ENCODE results near the gene ALKAL2. TPM values are rescaled to one million over a fixed set of nuclear protein-coding genes. Genes with fewer than 3 reads are reported as not detected.

The ALKAL2 gene, protein sequence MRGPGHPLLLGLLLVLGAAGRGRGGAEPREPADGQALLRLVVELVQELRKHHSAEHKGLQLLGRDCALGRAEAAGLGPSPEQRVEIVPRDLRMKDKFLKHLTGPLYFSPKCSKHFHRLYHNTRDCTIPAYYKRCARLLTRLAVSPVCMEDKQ
- 0.13 and 0.22 TPM in 2 replicates for total RNA-seq

DNA sequence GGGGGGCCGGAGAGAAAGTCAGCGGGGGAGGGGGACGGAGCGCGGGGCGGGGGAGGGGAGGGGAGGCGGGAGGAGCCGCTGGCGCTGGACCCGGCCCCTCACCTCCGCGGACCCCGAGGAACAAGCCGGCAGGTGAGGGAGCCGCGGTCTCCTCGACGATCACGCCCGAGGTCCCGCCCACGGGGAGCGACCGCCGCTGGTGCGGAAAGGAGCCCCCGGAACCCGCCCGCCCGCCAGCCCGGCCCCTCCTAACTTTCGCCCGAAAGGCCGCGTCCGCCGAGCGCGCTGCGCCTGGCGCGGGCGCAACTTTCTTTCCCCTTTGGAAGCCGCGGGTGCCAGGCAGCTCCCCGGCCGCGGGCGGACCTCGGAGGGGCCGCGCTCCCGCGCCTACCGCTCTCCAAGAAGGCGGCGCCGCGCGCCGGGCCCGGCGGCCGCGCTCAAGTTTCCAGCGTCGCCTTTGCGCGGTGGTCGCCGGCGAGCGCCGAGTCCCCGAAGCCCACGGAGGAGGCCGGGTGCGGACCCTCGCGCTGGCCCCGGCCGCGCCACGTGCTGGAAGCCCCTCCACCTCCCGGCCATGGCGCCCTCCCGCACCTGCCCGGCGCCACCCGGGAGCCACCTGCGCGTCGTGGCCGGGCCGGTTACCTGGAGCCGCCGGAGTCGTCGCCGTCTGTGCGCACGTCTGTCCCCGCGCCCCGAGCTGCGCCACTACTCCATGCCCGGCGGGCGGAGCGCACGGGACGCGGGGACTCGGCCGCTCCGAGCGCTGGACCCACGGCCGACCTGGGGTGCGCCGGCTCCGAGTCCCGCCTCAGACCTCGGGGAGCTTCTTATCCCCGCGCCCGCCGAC lies at the start of gene ALKAL2:
Gene ALKAL2 (minus strand): TSS at position 181 of the 847 bp plus-strand sequence. CDS start 256 bp downstream, outside the sequence.

DNA sequence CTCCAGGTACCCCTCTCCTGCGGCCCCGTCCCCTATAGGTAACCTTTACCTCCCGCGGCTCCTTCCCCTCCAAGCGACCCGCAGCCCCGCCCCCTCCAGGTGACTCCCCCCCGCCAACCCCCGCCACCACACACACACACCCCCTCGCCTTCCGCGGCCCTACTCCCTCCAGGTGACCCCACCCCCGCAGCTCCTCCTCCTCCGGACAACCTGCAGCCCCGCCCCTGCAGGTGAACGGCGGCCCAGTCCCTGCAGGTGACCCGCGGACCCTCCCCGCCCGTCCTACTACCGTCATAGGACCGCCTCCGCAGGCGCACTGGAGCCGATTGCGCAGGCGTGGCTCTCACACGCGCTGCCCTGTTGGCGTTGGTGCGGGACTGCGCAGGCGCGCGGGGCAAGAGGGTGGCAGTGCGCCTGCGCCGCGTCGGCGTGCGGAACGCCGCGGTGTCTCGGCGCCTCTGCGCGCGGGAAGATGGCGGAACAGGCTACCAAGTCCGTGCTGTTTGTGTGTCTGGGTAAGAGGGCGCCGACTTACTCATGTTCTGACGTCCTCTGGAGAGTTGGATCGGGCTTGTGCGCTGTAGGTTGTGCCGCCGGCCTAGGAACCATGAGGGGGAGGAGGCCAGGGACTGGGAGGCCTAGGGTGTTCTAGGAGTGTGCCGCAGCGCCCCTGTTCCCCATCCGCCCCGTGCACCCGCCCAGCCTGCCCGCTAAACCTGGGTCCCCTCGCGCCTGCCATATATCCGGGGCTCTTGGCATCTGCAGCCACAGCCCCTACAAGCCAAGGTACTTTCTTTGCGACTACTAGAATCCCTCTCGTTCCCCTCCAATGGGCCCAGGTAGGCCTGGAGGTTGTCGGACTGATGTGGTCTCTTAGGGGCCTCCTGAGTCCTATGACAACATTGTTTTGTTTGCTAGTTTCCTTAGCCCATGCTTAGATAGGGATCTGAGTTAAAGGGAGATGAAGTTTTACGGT lies 23.1 kb downstream of the ALKAL2 start, which contains the start of gene ACP1:
Gene ACP1 (plus strand): TSS at position 455 of the 976 bp plus-strand sequence. CDS start 18 bp downstream, at position 473.

DNA sequence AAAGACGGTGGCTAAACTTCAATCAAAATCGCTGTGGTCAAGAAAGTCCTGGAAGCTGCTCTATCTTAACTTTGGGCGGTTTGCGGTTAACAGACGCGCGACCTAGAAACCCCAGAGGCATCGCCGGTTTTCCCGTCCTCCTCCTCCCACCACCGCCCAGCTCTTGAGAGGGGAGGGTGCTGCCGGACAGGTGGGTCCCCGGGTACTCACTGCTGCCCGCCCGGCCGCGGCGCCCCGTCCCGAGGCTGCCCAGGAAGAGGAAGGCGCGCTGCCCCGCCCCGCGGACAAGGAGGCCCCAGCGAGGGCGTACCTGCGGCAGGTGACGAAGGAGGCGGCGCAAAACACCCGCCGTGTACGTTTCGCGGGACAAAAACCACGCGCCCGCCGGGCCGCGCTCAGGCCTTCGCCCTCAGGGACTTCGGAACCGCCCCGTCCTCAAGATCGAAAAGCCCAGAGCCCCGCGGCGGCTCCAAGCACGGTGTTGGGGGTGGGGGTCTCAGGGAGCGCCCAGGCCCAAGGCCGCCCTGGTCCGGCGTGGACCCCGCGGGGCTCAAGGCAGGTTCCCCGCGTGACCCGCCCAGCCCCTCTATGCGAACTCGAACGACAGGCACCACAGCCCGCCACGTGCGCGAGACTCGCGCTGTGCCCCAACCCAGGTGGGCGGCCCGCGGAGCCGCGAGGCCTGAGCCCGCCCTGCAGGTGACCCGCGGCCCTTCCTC lies 24.0 kb downstream of the ALKAL2 start, which contains the start of gene SH3YL1:
Gene SH3YL1 (minus strand): TSS at position 259 of the 719 bp plus-strand sequence. CDS start 48 bp downstream, at position 211.

Other genes starting within 250 kb of the ALKAL2 start
- gene FAM110C, start 241.6 kb downstream of the ALKAL2 start, total RNA-seq: 0.11 TPM in 1 of 2 replicates, not detected in the other
- gene SH3YL1, start 24.1 kb downstream of the ALKAL2 start, total RNA-seq: 52.5 and 66.4 TPM in 2 replicates
- gene ACP1, start 23.1 kb downstream of the ALKAL2 start, total RNA-seq: 88.5 and 99.3 TPM in 2 replicates

Data from articular chondrocyte of knee joint (primary cell).